A549 (cell line): Measurements from ENCODE around the gene KCNN1. TPM values are rescaled to one million over a fixed set of nuclear protein-coding genes. Genes with fewer than 3 reads are reported as not detected.
"Not testable (repeated sequence)": the region's sequence is repeated elsewhere in the genome, so short reads cannot be mapped to it uniquely, and the experiment has no call there.

ENCODE experiments used
- ATAC-seq, 2 experiments: fragments of 200-7000 bp in 1 of 2; fragments of >200 bp in 1 of 2; cut with Nextera tagmentation in 1 of 2; cut with Tn5 transposase in 1 of 2; 3 replicates each; pipeline versions ENCODE4 v1.8.0 to v1.9.1; 2018 to 2020; ENCODE audit warnings: mild to moderate bottlenecking in 1 of 2, moderate library complexity in 1 of 2
- CTCF ChIA-PET: fragments of 300-600 bp; sonication (Branson Sonifier 250); formaldehyde crosslinking; extraction: SDS; loops from one replicate; lab custom pipeline; 2021; ENCODE audit warnings: antibody characterized with exemption, inconsistent platforms; lab: Yijun Ruan, JAX
- POLR2A ChIA-PET: fragments of 350-600 bp; formaldehyde crosslinking; extraction: SDS; loops from one replicate; lab custom pipeline; 2021; ENCODE audit warnings: antibody characterized with exemption, inconsistent platforms; lab: Yijun Ruan, JAX
- DNase-seq, 2 experiments: peaks; one replicate each; pipeline versions ENCODE4 v3.0.0 to v3.0.0-alpha.2; 2011 to 2016; ENCODE audit warnings: low read depth in 1 of 2, low spot score in 1 of 2
- FAIRE-seq: peaks from 2 replicates; lab custom pipeline; 2011; peaks lifted over from hg19 to GRCh38; lab: Jason Lieb, UNC
- H3K27ac ChIP-seq, 2 experiments: fragments of >200 bp; sonication (Bioruptor Twin); formaldehyde crosslinking; 3 replicates each; pipeline ENCODE4 v1.5.1; 2016 to 2017
- H3K4me1 ChIP-seq: fragments of >200 bp; sonication (Bioruptor Twin); formaldehyde crosslinking; 3 replicates; pipeline ENCODE4 v1.6.1; 2016
- H3K4me2 ChIP-seq: fragments of >200 bp; sonication (Bioruptor Twin); formaldehyde crosslinking; 3 replicates; pipeline ENCODE4 v1.6.1; 2016
- H3K4me3 ChIP-seq: fragments of >200 bp; sonication (Bioruptor Twin); formaldehyde crosslinking; 3 replicates; pipeline ENCODE4 v1.5.1; 2016
- H3K9me3 ChIP-seq: fragments of >200 bp; sonication (Bioruptor Twin); formaldehyde crosslinking; 3 replicates; pipeline ENCODE4 v1.6.1; 2016
- BHLHE40 ChIP-seq: IDR thresholded peaks from 2 replicates; pipeline ENCODE4 v1.6.1; 2012; ENCODE audit warnings: low read depth, low read length, inconsistent platforms
- CBX8 ChIP-seq: fragments of 200-600 bp; sonication (generic); IDR thresholded peaks from 2 replicates; pipeline ENCODE4 v1.6.1; 2016
- CHD2 ChIP-seq: fragments of 150-350 bp; IDR thresholded peaks from 2 replicates; pipeline ENCODE4 v1.6.1; 2014; ENCODE audit warnings: low read length; ENCODE audit not compliant: partially characterized antibody
- CHD4 ChIP-seq: fragments of 200-600 bp; sonication (generic); IDR thresholded peaks from 2 replicates; pipeline ENCODE4 v1.6.1; 2016; ENCODE audit warnings: antibody characterized with exemption, mild to moderate bottlenecking, borderline replicate concordance
- ELK1 ChIP-seq: fragments of 150-350 bp; IDR thresholded peaks from 2 replicates; pipeline ENCODE4 v1.6.1; 2014; ENCODE audit warnings: low read depth, mild to moderate bottlenecking, low read length
- EP300 ChIP-seq, 2 experiments: fragments of >200 bp; sonication (Bioruptor Twin); formaldehyde crosslinking; IDR thresholded peaks; 2 replicates in 1 of 2; 3 replicates in 1 of 2; pipeline ENCODE4 v1.6.1; 2016 to 2017
- FOSL2 ChIP-seq, 2 experiments: fragments of 450-650 bp in 1 of 2; fragments of >200 bp in 1 of 2; sonication (Bioruptor Twin) in 1 of 2; formaldehyde crosslinking; IDR thresholded peaks; 2 replicates each; pipeline versions ENCODE4 v1.5.0 to v1.6.1; 2016 to 2020; ENCODE audit warnings: mild to moderate bottlenecking in 1 of 2, moderate library complexity in 1 of 2
- GATA3 ChIP-seq: IDR thresholded peaks from 2 replicates; pipeline ENCODE4 v1.6.1; 2012; ENCODE audit warnings: borderline replicate concordance
- HDAC2 ChIP-seq: fragments of 200-600 bp; sonication (generic); IDR thresholded peaks from 2 replicates; pipeline ENCODE4 v1.6.1; 2016
- HES2 ChIP-seq: fragments of >200 bp; sonication (Bioruptor Twin); formaldehyde crosslinking; IDR thresholded peaks from 2 replicates; pipeline ENCODE4 v1.6.1; 2016
- HMGXB4 ChIP-seq: fragments of 250-450 bp; sonication (Bioruptor Pico); IDR thresholded peaks from 2 replicates; pipeline ENCODE4 v1.5.0; 2021; ENCODE audit warnings: mild to moderate bottlenecking, moderate library complexity, borderline replicate concordance
- JUNB ChIP-seq: fragments of >200 bp; sonication (Bioruptor Twin); formaldehyde crosslinking; IDR thresholded peaks from 2 replicates; pipeline ENCODE4 v1.6.1; 2016
- MAFK ChIP-seq: fragments of 450-650 bp; IDR thresholded peaks from 2 replicates; pipeline ENCODE4 v1.6.1; 2014; ENCODE audit not compliant: partially characterized antibody
- MAX ChIP-seq: IDR thresholded peaks from 2 replicates; pipeline ENCODE4 v1.6.1; 2012
- POLR2A ChIP-seq: IDR thresholded peaks from 2 replicates; pipeline ENCODE4 v1.6.1; 2012; ENCODE audit warnings: mild to moderate bottlenecking, low read length
- POLR2AphosphoS2 ChIP-seq: conservative IDR thresholded peaks from 2 replicates; pipeline ENCODE4 v1.6.1; 2012; ENCODE audit warnings: low read length, improper control_type of control experiment, inconsistent platforms
- RCOR1 ChIP-seq: fragments of 150-350 bp; IDR thresholded peaks from 2 replicates; pipeline ENCODE4 v1.6.1; 2014; ENCODE audit warnings: antibody characterized with exemption, low read length, low read depth
- RFX5 ChIP-seq: fragments of 450-650 bp; IDR thresholded peaks from 2 replicates; pipeline ENCODE4 v1.7.1; 2014; ENCODE audit warnings: antibody characterized with exemption, mild to moderate bottlenecking, moderate library complexity
- ZFP36 ChIP-seq: fragments of 450-650 bp; IDR thresholded peaks from 2 replicates; pipeline ENCODE4 v1.6.1; 2014; ENCODE audit warnings: borderline replicate concordance; ENCODE audit not compliant: partially characterized antibody
- ZNF302 ChIP-seq: fragments of 250-450 bp; sonication (Bioruptor Pico); IDR thresholded peaks from 2 replicates; pipeline ENCODE4 v1.9.0; 2021; ENCODE audit warnings: inconsistent platforms, mild to moderate bottlenecking, moderate library complexity
- WGBS: methylation state at CpG from one replicate; pipeline ENCODE4 v1.1.6; 2017; ENCODE audit errors: missing lambda C conversion rate; 5-methylcytosine and 5-hydroxymethylcytosine counted together
- polyA plus RNA-seq, 4 experiments: library from polyadenylated mRNA; depleted of rRNA in 3 of 4; stranded (reverse); fragments of >200 nt; fragmentation: RNase III in 1 of 4; extraction: RNeasy Plus Mini Kit Qiagen cat#74134 plus additional on column Dnase treatment in 1 of 4; gene quantifications; 2 replicates in 3 of 4; 3 replicates in 1 of 4; pipeline ENCODE4 v1.2.3, GENCODE V29; 2011 to 2017

KCNN1 gene
- polyA plus RNA-seq, 2 of the 4 experiments (the other 2 are of a cell fraction): 0.43 to 0.85 TPM

GRCh38 chr19:18029617-18030338 lies 62.9 kb downstream of the KCNN1 start:
- Histone ChIP-seq H3K27ac (no peak overlapping the region; a peak in 1 of 6 replicates), H3K4me1 (peaks cover 12% of the 10 kb centered on the region), H3K9me3 (no peaks in the 10 kb centered on the region), H3K4me2 (peak overlapping the region; percentile 66), H3K4me3 (no peak overlapping the region)
- no peak for DNase-seq
- peak; percentile 26 to 30; a peak in 2 of 6 replicates for ATAC-seq
- no peak for TF ChIP-seq CBX8
- TF ChIP-seq CHD4: 0 out of 2 replicates have a peak, but pooled peaks have one; percentile 55
- no peak; the same call in 1 of the 2 replicates for TF ChIP-seq HDAC2
- TF ChIP-seq FOSL2 (IDR thresholded peaks at IDR 0.05): no peak
- peak; percentile 37; the same call in 1 of the 2 replicates for TF ChIP-seq FOSL2 (CRISPR knock-in tag; IDR thresholded peaks at IDR 0.05)
- FAIRE-seq: no peak
- 6% methylated on average over 7 of the region's 8 CpGs for WGBS
- ChIA-PET CTCF (interaction anchor here (0.6 to 1.3 kb wide), 5 partner anchors 22 to 1568 kb away, joined by 3 to 5 read pairs (median 3); partner anchors contain the start of gene ARRDC2), POLR2A (no interaction called here)

GRCh38 chr19:18031401-18031800 lies 64.5 kb downstream of the KCNN1 start:
- not testable (repeated sequence) for ATAC-seq

GRCh38 chr19:18032102-18032501 lies 65.2 kb downstream of the KCNN1 start:
- H3K4me1 ChIP-seq: peaks cover 12% of the 10 kb centered on the region
- WGBS: 61% methylated on average over 2 of the region's 2 CpGs
- H3K4me2 ChIP-seq, H3K27ac ChIP-seq, DNase-seq, POLR2A ChIA-PET, H3K4me3 ChIP-seq, H3K9me3 ChIP-seq, ATAC-seq, FAIRE-seq: not testable (repeated sequence)
- CTCF ChIA-PET: interaction anchor here (1.8 kb wide), 1 partner anchor 25 kb away, joined by 5 read pairs; the partner anchor contains the start of gene ARRDC2

More at GRCh38 chr19:18031401-18031800, 64.5 kb downstream of the KCNN1 start:
- WGBS: 88% methylated on average over 4 of the region's 5 CpGs
- H3K27ac ChIP-seq, H3K9me3 ChIP-seq, H3K4me2 ChIP-seq, DNase-seq, FAIRE-seq, POLR2A ChIA-PET, H3K4me3 ChIP-seq: not testable (repeated sequence)
- CTCF ChIA-PET: interaction anchor here (0.8 to 1.8 kb wide), 2 partner anchors 11 to 24 kb away, joined by 4 to 5 read pairs; partner anchors contain the start of gene ARRDC2
- peaks cover 12% of the 10 kb centered on the region for H3K4me1 ChIP-seq

- POLR2A ChIA-PET: no interaction called here
- Histone ChIP-seq H3K4me2 (no peak overlapping the region), H3K4me1 (peaks cover 13% of the 10 kb centered on the region), H3K4me3 (no peak overlapping the region), H3K9me3 (no peaks in the 10 kb centered on the region), H3K27ac (no peak overlapping the region)
- ATAC-seq (no peak), FAIRE-seq (no peak), DNase-seq (no peak)
- CTCF ChIA-PET: interaction anchor here (1.5 kb wide), 1 partner anchor 12 kb away, joined by 4 read pairs; no protein-coding TSS in a partner anchor
- TF ChIP-seq CHD4: no peak
- TF ChIP-seq HMGXB4 (CRISPR knock-in tag): no peak
- no peak for TF ChIP-seq EP300 (IDR thresholded peaks at IDR 0.05)
- TF ChIP-seq POLR2A: no peak
- no peak for TF ChIP-seq ZFP36
- TF ChIP-seq RFX5: no peak
- TF ChIP-seq BHLHE40: no peak
- no peak for TF ChIP-seq MAFK
- TF ChIP-seq CHD2: no peak
- TF ChIP-seq JUNB: no peak
- TF ChIP-seq RCOR1: no peak
- no peak for TF ChIP-seq POLR2AphosphoS2
- no peak for TF ChIP-seq HES2
- TF ChIP-seq MAX: no peak
- TF ChIP-seq ZNF302 (CRISPR knock-in tag): no peak
- no peak for TF ChIP-seq ELK1
- TF ChIP-seq GATA3: no peak
- WGBS: 84% methylated on average over 2 of the region's 2 CpGs
Observed at GRCh38 chr19:18041054-18041453, 74.1 kb downstream of the KCNN1 start.
